Endothelial cell of umbilical vein (primary cell): ENCODE results near the gene SH3RF1. TPM values are rescaled to one million over a fixed set of nuclear protein-coding genes. Genes with fewer than 3 reads are reported as not detected.

ENCODE experiments used
- BruUV-seq: library from RNA; stranded (reverse); fragments of 400-500 nt; replicated peaks from 2 replicates; lab custom pipeline; 2021; lab: Mats Ljungman, UMichigan
- CTCF ChIA-PET: fragments of 300-600, 350-600 bp; sonication (Branson Sonifier 250); formaldehyde crosslinking; loops from one replicate; lab custom pipeline; 2021; ENCODE audit warnings: antibody characterized with exemption, inconsistent platforms; lab: Charles Lee
- POLR2A ChIA-PET: fragments of 300-600, 350-600 bp; sonication (Branson Sonifier 250); formaldehyde crosslinking; loops from one replicate; lab custom pipeline; 2021; ENCODE audit warnings: antibody characterized with exemption, inconsistent platforms; lab: Charles Lee
- DNase-seq: peaks from one replicate; pipeline ENCODE4 v3.0.0-alpha.2; 2011; ENCODE audit warnings: low read depth, low spot score
- FAIRE-seq: peaks from 2 replicates; lab custom pipeline; 2011; peaks lifted over from hg19 to GRCh38; lab: Jason Lieb, UNC
- H2AFZ ChIP-seq: 2 replicates; pipeline ENCODE4 v1.6.0; 2012; ENCODE audit warnings: low read depth, low read length, control low read depth, inconsistent platforms
- H3K27ac ChIP-seq: 2 replicates; pipeline ENCODE4 v1.5.1; 2011; ENCODE audit warnings: low read depth, mild to moderate bottlenecking, control low read depth, low read length, moderate library complexity; ENCODE audit not compliant: insufficient read depth
- H3K27me3 ChIP-seq, 2 experiments: 2 replicates each; pipeline versions ENCODE4 v1.6.0 to v1.6.1; 2011; ENCODE audit warnings: low read length in 2 of 2, mixed read lengths in 1 of 2; ENCODE audit not compliant: control insufficient read depth in 2 of 2, insufficient read depth in 2 of 2
- H3K36me3 ChIP-seq, 2 experiments: 2 replicates in 1 of 2; 3 replicates in 1 of 2; pipeline ENCODE4 v1.5.1; 2011; ENCODE audit warnings: low read length in 2 of 2, mild to moderate bottlenecking in 1 of 2, moderate library complexity in 1 of 2; ENCODE audit not compliant: control insufficient read depth in 2 of 2, insufficient read depth in 2 of 2; ENCODE audit errors: extremely low read depth in 1 of 2
- H3K4me1 ChIP-seq: 3 replicates; pipeline ENCODE4 v1.5.1; 2011; ENCODE audit warnings: mild to moderate bottlenecking, low read length; ENCODE audit not compliant: control insufficient read depth, insufficient read depth; ENCODE audit errors: extremely low read depth
- H3K4me2 ChIP-seq: 2 replicates; pipeline ENCODE4 v1.6.1; 2011; ENCODE audit warnings: low read length, control low read depth, mixed read lengths; ENCODE audit not compliant: insufficient read depth
- H3K4me3 ChIP-seq, 3 experiments: fragments of 200-600 bp in 1 of 3; sonication (generic), shearing (Covaris generic) in 1 of 3; replicated peaks in 1 of 3; 2 replicates each; pipeline ENCODE4 v1.5.1; 2011 to 2016; ENCODE audit warnings: control low read depth in 3 of 3, low read length in 3 of 3, mild to moderate bottlenecking in 2 of 3, inconsistent platforms in 1 of 3, low read depth in 1 of 3, moderate library complexity in 1 of 3; ENCODE audit not compliant: insufficient read depth in 1 of 3
- H3K79me2 ChIP-seq: 2 replicates; pipeline ENCODE4 v1.6.0; 2012; ENCODE audit warnings: low read length, inconsistent platforms; ENCODE audit not compliant: control insufficient read depth, insufficient read depth
- H3K9ac ChIP-seq: replicated peaks from 2 replicates; pipeline ENCODE3; 2011; ENCODE audit warnings: low read length, control low read depth; ENCODE audit not compliant: insufficient read depth; ENCODE audit errors: extremely low read depth
- H3K9me1 ChIP-seq: replicated peaks from 3 replicates; pipeline ENCODE4 v1.6.0; 2011; ENCODE audit warnings: mild to moderate bottlenecking, low read length; ENCODE audit not compliant: control insufficient read depth, insufficient read depth; ENCODE audit errors: extremely low read depth
- H3K9me3 ChIP-seq: replicated peaks from 2 replicates; pipeline ENCODE4 v1.5.1; 2012; ENCODE audit warnings: low read length, inconsistent platforms; ENCODE audit not compliant: control insufficient read depth, insufficient read depth
- H4K20me1 ChIP-seq: replicated peaks from 2 replicates; pipeline ENCODE3; 2011; ENCODE audit warnings: mild to moderate bottlenecking, low read length; ENCODE audit not compliant: control insufficient read depth, insufficient read depth; ENCODE audit errors: extremely low read depth
- EZH2 ChIP-seq: IDR thresholded peaks from 2 replicates; pipeline ENCODE4 v1.6.1; 2012; ENCODE audit warnings: borderline replicate concordance, low read depth, mild to moderate bottlenecking, moderate library complexity, low read length, inconsistent platforms; ENCODE audit not compliant: severe bottlenecking
- FOS ChIP-seq: IDR thresholded peaks from 2 replicates; pipeline ENCODE4 v1.6.1; 2011; ENCODE audit warnings: mild to moderate bottlenecking, low read length, moderate library complexity, borderline replicate concordance; ENCODE audit not compliant: insufficient read depth
- JUN ChIP-seq: IDR thresholded peaks from 2 replicates; pipeline ENCODE4 v1.6.1; 2011; ENCODE audit warnings: borderline replicate concordance, low read depth; ENCODE audit not compliant: insufficient read length, insufficient read depth
- MYC ChIP-seq: IDR thresholded peaks from one replicate; pipeline ENCODE4 v1.6.1; 2011; ENCODE audit warnings: mild to moderate bottlenecking, low read depth, low read length
- POLR2A ChIP-seq: IDR thresholded peaks from 2 replicates; pipeline ENCODE4 v1.6.1; 2012; ENCODE audit warnings: low read depth, mild to moderate bottlenecking, control low read depth, low read length
- POLR2AphosphoS5 ChIP-seq: IDR thresholded peaks from 2 replicates; pipeline ENCODE4 v1.6.1; 2012; ENCODE audit warnings: low read depth, mild to moderate bottlenecking, control low read depth, low read length, moderate library complexity; ENCODE audit not compliant: insufficient read depth
- dilution Hi-C: fragments of 300-500 bp; cut with MboI; formaldehyde crosslinking; loops from one replicate; pipeline ENCODE4 v1.15.0; 2019; ENCODE audit warnings: low sequenced_read_pairs; ENCODE audit not compliant: extremely low pct_ligation_motif_present
- intact Hi-C: fragments of 100-400 bp; cut with micrococcal nuclease; formaldehyde crosslinking; loops from one replicate; pipeline ENCODE4 v1.10.0; 2022
- polyA plus RNA-seq, 4 experiments: library from polyadenylated mRNA; depleted of rRNA in 3 of 4; stranded (reverse) in 3 of 4; unstranded in 1 of 4; fragments of >200 nt; gene quantifications; 2 replicates each; pipeline versions ENCODE4 v1.2.1 to v1.2.3, GENCODE V29; 2011 to 2012; ENCODE audit warnings: missing spikeins in 1 of 4
- total RNA-seq: library from RNA; stranded (reverse); gene quantifications from 2 replicates; pipeline ENCODE4 v1.2.3, GENCODE V29; 2021
- TF ChIP-seq, protein P1 (sequence below), 2 donors: IDR thresholded peaks; 1 replicate in 1 of 2; 2 replicates in 1 of 2; pipeline ENCODE4 v1.5.1; 2011; ENCODE audit warnings: low read length in 2 of 2, mild to moderate bottlenecking in 2 of 2, moderate library complexity in 2 of 2, control low read depth in 1 of 2, inconsistent platforms in 1 of 2, low read depth in 1 of 2; ENCODE audit not compliant: insufficient read depth in 1 of 2; ENCODE audit errors: extremely low read depth in 1 of 2
- TF ChIP-seq, protein P2 (sequence below): IDR thresholded peaks from 2 replicates; pipeline ENCODE4 v1.6.1; 2011; ENCODE audit not compliant: insufficient read depth, insufficient read length

The SH3RF1 gene
- total and polyA plus RNA-seq, 2 donors (not counting 3 experiments of a cell fraction or from before 2014, with no cell fraction given) = 16.2 to 24.9 TPM

DNA sequence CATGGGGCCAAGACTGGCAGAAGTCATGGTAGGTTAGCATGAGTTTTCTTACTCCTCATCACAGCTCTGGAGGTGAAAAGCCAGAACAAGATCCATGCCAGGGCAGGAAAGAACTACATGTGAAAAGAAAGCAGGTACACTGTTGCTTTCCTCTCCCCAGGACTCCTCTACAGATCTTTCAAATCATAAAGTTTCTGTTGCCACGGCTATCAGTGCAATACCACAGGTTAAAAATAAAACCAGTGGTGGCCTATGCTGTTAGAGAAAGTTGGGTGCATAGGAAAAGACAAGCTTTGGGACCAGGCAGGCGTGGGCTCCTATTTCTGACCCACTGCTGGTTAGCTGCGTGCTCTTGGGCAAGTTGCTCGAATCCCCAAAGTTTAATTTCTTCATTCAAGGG lies 81.4 kb downstream of the SH3RF1 start:
- BruUV-seq = no TSS peak
- H3K27ac ChIP-seq = no peak overlapping the region
- DNase-seq (no peak), FAIRE-seq (no peak)
- no peak overlapping the region for H3K4me2 ChIP-seq
- H3K9me3 ChIP-seq = no peaks in the 10 kb centered on the region
- no peak overlapping the region for H3K9ac ChIP-seq
- POLR2A ChIA-PET = no interaction called here
- TF ChIP-seq FOS (no peak), POLR2A (no peak), MYC (no peak), JUN (no peak), EZH2 (no peak), POLR2AphosphoS5 (no peak)
- TF ChIP-seq, protein P1, sequence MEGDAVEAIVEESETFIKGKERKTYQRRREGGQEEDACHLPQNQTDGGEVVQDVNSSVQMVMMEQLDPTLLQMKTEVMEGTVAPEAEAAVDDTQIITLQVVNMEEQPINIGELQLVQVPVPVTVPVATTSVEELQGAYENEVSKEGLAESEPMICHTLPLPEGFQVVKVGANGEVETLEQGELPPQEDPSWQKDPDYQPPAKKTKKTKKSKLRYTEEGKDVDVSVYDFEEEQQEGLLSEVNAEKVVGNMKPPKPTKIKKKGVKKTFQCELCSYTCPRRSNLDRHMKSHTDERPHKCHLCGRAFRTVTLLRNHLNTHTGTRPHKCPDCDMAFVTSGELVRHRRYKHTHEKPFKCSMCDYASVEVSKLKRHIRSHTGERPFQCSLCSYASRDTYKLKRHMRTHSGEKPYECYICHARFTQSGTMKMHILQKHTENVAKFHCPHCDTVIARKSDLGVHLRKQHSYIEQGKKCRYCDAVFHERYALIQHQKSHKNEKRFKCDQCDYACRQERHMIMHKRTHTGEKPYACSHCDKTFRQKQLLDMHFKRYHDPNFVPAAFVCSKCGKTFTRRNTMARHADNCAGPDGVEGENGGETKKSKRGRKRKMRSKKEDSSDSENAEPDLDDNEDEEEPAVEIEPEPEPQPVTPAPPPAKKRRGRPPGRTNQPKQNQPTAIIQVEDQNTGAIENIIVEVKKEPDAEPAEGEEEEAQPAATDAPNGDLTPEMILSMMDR (IDR thresholded peaks at IDR 0.05; ENCODE audit: extremely low read depth in 1 of 2, insufficient read depth in 1 of 2, low read depth in 1 of 2, low read length in 2 of 2) = no peak
- TF ChIP-seq, protein P2, sequence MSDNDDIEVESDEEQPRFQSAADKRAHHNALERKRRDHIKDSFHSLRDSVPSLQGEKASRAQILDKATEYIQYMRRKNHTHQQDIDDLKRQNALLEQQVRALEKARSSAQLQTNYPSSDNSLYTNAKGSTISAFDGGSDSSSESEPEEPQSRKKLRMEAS = no peak
- intact Hi-C loops (no loop called here), dilution Hi-C loops (no loop called here)
- H2AFZ ChIP-seq = no peak overlapping the region
- peaks cover 86% of the 10 kb centered on the region for H3K79me2 ChIP-seq
- no peaks in the 10 kb centered on the region for H3K9me1 ChIP-seq
- peaks cover 3% of the 10 kb centered on the region for H4K20me1 ChIP-seq
- peaks cover 0 to 2% of the 10 kb centered on the region in 2 experiments for H3K36me3 ChIP-seq
- H3K27me3 ChIP-seq = no peaks in the 10 kb centered on the region
- CTCF ChIA-PET = no interaction called here
- H3K4me3 ChIP-seq = no peak overlapping the region
- H3K4me1 ChIP-seq = no peaks in the 10 kb centered on the region
